ENCODE results near the gene PRPF8. TPM values are rescaled to one million over a fixed set of nuclear protein-coding genes. Genes with fewer than 3 reads are reported as not detected.
A peak's percentile ranks its signal among the peaks of the same experiment; 100 is the strongest.

PRPF8 gene
- total and polyA plus RNA-seq, 2 of the 13 experiments (the other 11 are each of a cell fraction or from before 2014, with no cell fraction given) = 112 to 179 TPM

- TF ChIP-seq GATAD1 (CRISPR knock-in tag; IDR thresholded peaks at IDR 0.05) = no peak
- TF ChIP-seq IRF2 (CRISPR knock-in tag; IDR thresholded peaks at IDR 0.05) = 0 out of 2 replicates have a peak, but pooled peaks have one; percentile 28
- TF ChIP-seq ZNF777 (CRISPR knock-in tag; IDR thresholded peaks at IDR 0.05) = no peak
- no peak for TF ChIP-seq ZNF292 (CRISPR knock-in tag; IDR thresholded peaks at IDR 0.05; ENCODE audit: borderline replicate concordance, low read depth)
- TF ChIP-seq ZSCAN20 (CRISPR knock-in tag; IDR thresholded peaks at IDR 0.05; ENCODE audit: borderline replicate concordance) = no peak
- TF ChIP-seq JUNB (CRISPR knock-in tag; IDR thresholded peaks at IDR 0.05; ENCODE audit: borderline replicate concordance) = no peak
- 0 out of 2 replicates have a peak, but pooled peaks have one; percentile 45 for TF ChIP-seq HNRNPL (IDR thresholded peaks at IDR 0.05; ENCODE audit: low read depth, low read length)
- no peak for TF ChIP-seq NFYC (CRISPR knock-in tag; IDR thresholded peaks at IDR 0.05)
- no peak for TF ChIP-seq SALL2 (CRISPR knock-in tag; IDR thresholded peaks at IDR 0.05)
- peak; percentile 51; the same call in 1 of the 2 replicates for TF ChIP-seq ZFX (CRISPR knock-in tag; IDR thresholded peaks at IDR 0.05; ENCODE audit: low read depth)
- 0 out of 2 replicates have a peak, but pooled peaks have one; percentile 37 for TF ChIP-seq ZNF205 (CRISPR knock-in tag; IDR thresholded peaks at IDR 0.05)
- TF ChIP-seq SAFB2 (CRISPR knock-in tag; IDR thresholded peaks at IDR 0.05; ENCODE audit: borderline replicate concordance, low read depth) = no peak
- TF ChIP-seq ZNF350 (CRISPR knock-in tag; IDR thresholded peaks at IDR 0.05; ENCODE audit: borderline replicate concordance, low read depth) = 0 out of 2 replicates have a peak, but pooled peaks have one; percentile 26
- no peak for TF ChIP-seq POLR2AphosphoS2 (IDR thresholded peaks at IDR 0.05; ENCODE audit: low read depth, low read length)
- no peak for TF ChIP-seq PRDM15 (CRISPR knock-in tag; IDR thresholded peaks at IDR 0.05)
- no peak for TF ChIP-seq ZNF652 (CRISPR knock-in tag; IDR thresholded peaks at IDR 0.05; ENCODE audit: borderline replicate concordance, low read depth)
- no peak for TF ChIP-seq ZNF605 (CRISPR knock-in tag; IDR thresholded peaks at IDR 0.05)
- no peak for TF ChIP-seq NBN (conservative IDR thresholded peaks at IDR 0.05)
- TF ChIP-seq XRCC5 (optimal IDR thresholded peaks at IDR 0.05; ENCODE audit: low read length) = peak; percentile 88
- no peak for TF ChIP-seq NCOA5 (CRISPR knock-in tag; IDR thresholded peaks at IDR 0.05)
- no peak for TF ChIP-seq DPF2 (CRISPR knock-in tag; IDR thresholded peaks at IDR 0.05; ENCODE audit: borderline replicate concordance, low read depth)
- no peak for TF ChIP-seq NAIF1 (CRISPR knock-in tag; IDR thresholded peaks at IDR 0.05; ENCODE audit: borderline replicate concordance)
- 0 out of 2 replicates have a peak, but pooled peaks have one; percentile 71 for TF ChIP-seq CCDC6 (CRISPR knock-in tag; IDR thresholded peaks at IDR 0.05)
- no peak for TF ChIP-seq IRX3 (CRISPR knock-in tag; IDR thresholded peaks at IDR 0.05; ENCODE audit: borderline replicate concordance, low read depth)
- TF ChIP-seq PLSCR1 (CRISPR knock-in tag; IDR thresholded peaks at IDR 0.05; ENCODE audit: borderline replicate concordance) = no peak
- TF ChIP-seq NR2F2 (IDR thresholded peaks at IDR 0.05; ENCODE audit: borderline replicate concordance, low read depth) = no peak; the same call in 1 of the 2 replicates
- TF ChIP-seq HDAC1 (CRISPR knock-in tag; IDR thresholded peaks at IDR 0.05) = peak; percentile 73
Measured at GRCh38 chr17:1648173-1648962, 36.3 kb downstream of the PRPF8 start (continued).
